ENCODE measurements around the gene PAQR8.
"Not testable (repeated sequence)": the region's sequence is repeated elsewhere in the genome, so short reads cannot be mapped to it uniquely, and the experiment has no call there.

Gene PAQR8

DNA sequence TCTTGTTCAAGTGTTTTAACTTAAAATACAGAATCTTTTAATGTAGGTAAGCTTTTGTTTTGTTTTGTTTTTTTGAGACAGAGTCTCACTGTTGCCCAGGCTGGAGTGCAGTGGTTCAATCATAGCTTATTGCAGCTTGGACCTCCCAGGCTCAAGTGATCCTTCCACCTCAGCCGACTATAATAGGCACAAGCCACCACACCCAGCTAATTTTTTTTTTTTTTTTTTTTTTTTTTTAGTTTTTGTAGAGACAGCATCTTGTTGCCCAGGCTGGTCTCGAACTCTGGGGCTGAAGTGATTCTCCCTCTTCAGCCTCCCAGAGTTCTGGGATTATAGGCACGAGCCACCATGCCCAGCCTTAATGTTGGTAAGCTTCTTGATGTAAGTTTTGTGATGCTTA is 61.5 kb downstream of the PAQR8 start:
- DNase-seq = no peak
- intact Hi-C loops (cut with DNase I) = loop anchor here (5.0 kb wide), 1 partner anchor 154 kb away; the partner anchor contains the start of gene TRAM2

DNA sequence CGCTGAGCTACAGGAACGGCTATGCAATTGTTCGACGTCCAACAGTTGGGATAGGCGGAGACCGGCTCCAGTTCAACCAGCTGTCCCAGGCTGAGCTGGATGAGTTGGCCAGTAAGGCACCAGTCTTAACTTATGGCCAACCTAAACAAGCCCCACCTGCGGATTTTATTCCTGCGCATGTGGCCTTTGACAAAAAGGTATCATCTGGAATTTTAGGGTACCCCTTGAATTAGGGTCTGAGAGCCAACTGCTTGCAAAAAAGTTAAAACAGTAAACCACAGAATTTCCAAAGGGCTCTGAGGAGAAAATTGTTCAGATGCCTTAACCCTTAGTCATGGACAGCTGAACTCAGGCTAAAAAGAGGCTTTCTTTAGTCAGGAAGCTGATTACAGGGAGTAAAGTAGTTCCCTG is 62.0 kb downstream of the PAQR8 start:
- no peak for DNase-seq
- intact Hi-C loops (cut with DNase I) = loop anchor here (5.0 kb wide), 1 partner anchor 153 kb away; the partner anchor contains the start of gene TRAM2

DNA sequence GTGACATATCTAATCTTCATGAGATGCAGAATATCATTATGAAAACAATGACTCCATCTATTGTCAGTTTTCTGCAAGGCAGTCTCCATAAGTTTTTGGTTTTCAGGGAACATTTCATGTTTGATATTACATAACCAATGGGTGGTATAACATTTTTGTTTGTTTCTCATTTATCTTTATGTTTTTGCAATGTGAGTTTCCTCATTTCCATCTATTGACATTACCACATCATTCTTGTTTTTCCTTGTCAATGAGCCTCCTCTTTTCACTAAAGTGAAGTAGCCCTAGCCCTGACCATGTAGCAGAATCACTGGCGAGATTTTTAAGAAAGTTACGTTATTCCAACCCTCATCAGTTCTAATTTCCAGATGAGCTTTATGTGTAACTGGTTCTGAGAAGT is 62.6 kb downstream of the PAQR8 start:
- intact Hi-C loops (cut with DNase I) = loop anchor here (5.0 kb wide), 1 partner anchor 153 kb away; the partner anchor contains the start of gene TRAM2

DNA sequence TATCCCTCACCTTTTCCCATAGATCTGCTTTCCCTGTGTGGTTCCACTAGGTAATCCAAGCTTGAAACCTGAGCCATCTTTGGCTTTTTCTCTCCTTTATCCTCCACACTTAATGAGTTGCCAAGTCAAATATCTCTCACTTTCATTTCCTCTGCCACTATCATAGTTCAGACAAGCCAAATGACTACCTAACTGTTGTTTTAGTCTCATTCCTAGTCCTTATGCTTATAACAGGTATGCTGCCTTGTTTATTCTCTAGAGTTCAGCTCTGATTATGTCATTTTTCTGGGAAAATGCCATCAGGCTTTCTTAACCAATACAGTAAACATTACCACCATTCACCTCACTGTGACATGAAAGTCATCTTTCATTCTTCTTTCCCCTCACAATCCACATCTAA is 64.7 kb downstream of the PAQR8 start:
- DNase-seq = no peak
- intact Hi-C loops (cut with DNase I) = no loop called here

More for the DNA sequence above, 62.6 kb downstream of the PAQR8 start:
- no peak for DNase-seq

DNA sequence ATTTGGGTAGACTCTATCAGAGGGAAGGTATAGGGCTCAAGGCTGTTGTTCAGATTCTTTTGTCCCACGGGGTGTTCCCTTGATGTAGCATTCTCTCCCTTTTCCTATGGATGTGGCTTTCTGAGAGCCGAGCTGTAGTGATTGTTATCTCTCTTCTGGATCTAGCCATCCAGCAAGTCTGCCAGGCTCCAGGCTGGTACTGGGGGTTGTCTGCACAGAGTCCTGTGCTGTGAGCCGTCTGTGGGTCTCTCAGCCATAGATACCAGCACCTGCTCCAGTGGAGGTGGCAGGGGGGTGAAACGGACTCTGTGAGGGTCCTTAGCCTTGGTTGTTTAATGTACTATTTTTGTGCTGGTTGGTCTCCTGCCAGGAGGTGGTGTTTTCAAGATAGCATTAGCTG is 71.3 kb downstream of the PAQR8 start:
- DNase-seq; intact Hi-C loops (cut with DNase I): not testable (repeated sequence)

DNA sequence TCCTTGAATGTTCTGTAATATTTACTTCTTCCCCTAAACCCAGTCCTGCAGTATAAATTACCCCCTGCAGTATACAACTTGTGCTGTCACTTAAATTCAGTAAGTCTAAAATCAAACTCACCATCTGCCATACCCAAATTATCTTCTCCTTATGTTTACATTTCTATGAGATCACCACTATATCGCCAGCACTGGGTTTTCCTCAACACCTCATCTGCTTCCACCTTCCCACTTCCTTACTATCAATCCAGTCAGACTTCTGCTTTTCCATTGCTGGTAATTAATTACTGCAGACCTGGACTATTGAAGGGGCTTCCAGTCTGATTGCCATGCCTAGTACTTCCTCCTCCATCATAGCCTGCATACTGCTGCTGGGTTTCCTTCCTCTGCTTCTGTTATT is 73.4 kb downstream of the PAQR8 start:
- DNase-seq = no peak
- intact Hi-C loops (cut with DNase I) = no loop called here

DNA sequence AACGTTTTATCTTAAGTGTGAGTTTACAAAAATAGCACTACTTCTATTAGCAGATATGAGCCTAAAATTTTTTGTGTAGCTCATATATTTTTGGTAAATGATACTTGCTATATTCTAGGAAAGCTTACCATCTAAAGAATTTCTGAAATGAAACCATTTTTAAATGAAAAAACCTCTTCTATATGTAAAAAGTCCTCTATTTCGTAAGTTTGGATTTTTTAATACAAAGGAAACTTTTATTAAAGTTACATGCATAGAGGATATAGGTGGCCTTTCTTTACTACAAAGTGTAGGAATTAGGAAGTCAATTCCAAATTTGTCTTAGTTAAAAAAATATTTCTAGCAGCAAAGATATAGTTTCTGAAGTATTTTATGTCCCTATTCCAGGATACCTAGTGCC is 77.0 kb downstream of the PAQR8 start:
- DNase-seq = no peak
- intact Hi-C loops (cut with DNase I) = no loop called here

DNA sequence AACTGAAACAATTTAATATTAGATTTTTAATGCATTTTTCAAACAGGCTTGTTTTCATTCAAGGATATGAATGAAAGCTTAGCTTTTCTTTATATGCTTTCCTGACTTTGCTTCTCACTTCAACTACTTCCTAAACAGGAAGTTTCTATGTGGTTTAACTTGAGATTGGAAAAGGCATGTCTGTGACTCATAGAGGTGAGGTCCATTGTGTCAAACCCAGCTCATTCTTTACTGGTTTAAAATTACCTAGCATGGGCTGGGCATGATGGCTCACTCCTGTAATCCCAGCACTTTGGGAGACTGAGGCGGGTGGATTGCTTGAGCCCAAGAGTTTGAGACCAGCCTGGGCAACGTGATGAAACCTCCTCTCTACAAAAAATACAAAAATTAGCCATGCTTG is 92.6 kb downstream of the PAQR8 start:
- intact Hi-C loops (cut with DNase I) = no loop called here
- no peak for DNase-seq

DNA sequence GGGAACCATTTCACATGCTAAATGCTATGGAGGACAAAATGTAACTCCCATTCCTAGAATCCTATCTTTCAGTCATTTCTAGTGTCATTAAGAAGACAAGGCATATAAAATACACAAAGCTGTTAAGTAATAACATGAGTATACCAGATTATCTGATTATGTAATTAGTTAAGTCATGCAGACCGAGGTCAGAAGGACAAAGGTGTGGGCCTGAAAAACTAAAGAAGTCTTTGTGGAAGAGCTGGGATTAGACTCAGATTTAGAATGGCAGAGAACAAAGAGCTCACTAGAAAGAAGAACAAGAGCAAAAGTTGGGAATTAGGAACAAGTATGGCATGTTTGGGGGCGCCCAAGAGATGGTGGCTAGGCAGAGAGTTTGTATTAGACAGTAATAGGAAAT is 95.1 kb downstream of the PAQR8 start:
- no peak for DNase-seq
- intact Hi-C loops (cut with DNase I) = no loop called here
